GOT3 (cell line): ENCODE data around the gene TAS2R41.
"Not testable (repeated sequence)": the region's sequence is repeated elsewhere in the genome, so short reads cannot be mapped to it uniquely, and the experiment has no call there.

Experiments
- DNase-seq: peaks from one replicate; lab custom pipeline; 2025; ENCODE audit warnings: mixed read lengths; lab: John Stamatoyannopoulos, UW

The TAS2R41 gene

DNA sequence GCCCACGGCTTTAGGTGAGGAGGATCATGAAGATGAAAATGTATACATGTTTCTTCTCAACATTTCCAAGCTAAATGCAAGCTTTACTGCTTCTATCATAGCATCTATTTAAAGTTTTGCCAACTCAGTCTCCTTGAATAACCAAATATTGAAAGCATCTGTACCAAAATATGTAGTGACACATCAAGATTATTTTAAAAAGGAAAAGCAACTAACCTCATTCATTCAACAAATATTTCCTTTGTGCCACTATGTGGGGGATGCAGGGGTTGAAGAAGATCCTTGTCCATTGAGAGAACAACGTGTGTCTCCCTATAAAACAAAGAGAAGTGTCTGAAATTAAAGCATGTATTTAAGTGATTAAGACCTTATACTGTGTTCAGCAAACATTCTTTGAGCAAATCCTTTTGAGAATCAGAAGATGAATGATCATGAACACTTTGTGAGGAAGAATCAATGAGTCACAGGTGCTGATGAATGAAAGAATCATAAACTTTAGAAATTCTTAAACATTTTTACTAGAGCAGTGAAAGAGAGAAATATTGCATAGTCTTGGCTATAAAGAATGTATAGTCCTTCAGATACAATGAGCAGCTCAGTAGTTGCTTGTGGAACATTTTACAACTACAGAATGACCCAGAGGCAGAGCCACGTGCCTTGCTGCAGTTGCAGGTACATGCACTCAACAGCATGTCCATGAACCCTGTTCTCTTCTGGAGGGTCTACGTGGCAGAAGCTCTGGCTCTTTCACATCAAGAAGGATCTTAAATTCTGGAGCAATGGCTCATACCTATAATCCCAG, 20.5 kb upstream of the TAS2R41 start:
- DNase-seq, result no peak

DNA sequence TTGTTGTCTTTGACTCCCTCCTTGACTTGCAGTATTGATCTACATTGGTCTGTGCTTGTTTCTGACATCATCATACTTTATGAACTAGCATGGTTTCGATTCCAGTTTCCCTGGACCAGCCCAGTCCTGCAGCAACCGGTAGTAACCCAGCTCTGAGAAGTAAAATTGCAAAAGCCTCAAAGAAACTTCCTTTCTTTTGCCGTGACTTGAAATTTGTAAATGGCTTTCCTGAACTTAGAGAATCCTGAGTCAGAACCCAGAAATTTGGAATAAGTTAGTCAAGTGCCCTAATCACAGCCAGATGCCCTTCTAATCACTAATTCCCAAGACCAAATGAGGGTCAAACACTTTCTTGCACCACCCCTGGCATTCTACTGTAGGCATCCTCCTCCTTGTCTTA, 19.4 kb upstream of the TAS2R41 start:
- no peak for DNase-seq

DNA sequence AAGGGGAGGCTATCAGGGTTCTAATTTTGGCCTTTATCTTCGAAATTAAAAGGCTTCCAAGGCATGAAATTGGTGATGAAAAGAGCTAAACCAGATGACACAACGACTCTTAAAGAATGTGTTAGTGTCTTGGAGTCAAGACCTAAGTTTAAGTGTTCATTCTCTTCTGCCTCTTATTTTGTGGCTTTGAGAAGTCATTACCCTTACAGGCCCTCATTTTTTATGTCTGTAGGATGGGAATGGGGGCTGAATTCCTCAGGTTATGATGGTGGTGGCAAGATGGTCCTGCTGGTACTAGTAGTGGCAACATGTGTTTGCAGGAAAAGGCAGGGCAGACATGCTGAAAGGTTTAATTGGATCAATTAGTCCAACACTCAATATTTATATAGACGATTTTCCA, 19.0 kb upstream of the TAS2R41 start:
- no peak for DNase-seq

DNA sequence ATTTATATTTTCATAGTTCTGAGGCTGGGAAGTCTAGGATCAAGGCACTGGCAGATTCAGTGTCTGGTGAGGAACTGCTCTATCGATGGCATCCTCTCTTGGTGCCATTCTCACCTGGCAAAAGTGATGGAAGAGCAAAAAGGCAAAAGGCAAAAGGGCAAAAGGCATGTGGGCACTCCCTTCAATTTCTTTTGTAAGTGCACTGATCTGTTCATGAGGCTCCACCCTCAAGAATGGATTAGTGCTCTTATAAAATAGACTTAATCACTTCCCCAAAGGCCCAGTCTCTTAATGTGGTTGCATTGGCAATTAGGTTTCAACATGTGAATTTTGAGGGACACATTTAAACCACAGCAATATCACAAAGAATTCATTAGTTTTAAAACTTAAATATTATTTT, 18.3 kb upstream of the TAS2R41 start:
- DNase-seq, result no peak

DNA sequence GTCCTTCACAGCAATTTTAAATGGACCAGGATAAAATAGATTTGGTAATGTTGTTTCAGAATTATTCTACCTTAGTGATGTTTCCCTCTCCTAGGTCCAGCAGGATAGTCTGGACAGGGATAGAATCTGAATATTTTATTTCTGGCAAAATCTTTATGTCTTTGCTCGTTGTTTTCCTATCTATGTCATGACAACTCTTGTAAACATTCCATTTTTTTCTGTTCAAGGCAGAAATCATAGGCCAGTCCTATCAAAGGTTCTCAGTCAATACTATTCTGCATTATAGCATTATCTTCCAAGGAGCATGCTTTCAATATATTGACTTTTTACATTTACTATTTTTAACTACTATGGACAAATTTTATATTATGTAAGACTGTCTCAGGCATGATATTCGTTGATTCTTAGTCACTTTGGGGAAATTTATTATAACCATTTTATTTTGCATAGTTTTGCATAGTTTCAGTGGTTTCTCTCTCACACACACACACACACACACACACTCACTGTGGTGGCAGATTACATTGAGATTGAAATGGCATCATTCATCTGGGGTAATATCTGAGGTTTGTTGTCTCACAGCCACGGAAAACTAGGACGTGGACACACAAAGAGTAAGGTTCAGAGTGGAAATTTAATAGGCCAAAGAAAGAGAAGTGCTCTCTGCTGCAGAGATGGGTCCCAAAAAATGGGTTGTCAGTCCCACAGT, 17.2 kb upstream of the TAS2R41 start:
- DNase-seq, result no peak

DNA sequence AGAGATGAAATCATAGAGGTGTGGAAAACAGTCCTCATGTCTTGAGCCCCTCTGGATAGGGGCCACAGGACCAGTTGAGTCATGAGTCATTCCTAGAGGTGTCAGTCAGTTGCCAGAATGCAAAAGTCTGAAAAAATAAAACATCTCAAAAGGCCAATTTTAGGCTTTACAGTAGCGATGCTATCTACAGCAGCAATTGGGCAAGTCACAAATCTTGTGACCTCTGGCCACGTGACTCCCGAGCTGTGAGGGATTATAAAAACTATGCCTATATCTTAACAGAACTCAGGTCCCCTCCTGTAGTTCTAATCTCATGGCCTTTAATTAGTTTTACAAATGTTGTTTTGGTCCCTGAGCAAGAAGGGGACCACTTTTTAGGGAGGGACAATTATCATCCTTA, 15.6 kb upstream of the TAS2R41 start:
- no peak for DNase-seq

DNA sequence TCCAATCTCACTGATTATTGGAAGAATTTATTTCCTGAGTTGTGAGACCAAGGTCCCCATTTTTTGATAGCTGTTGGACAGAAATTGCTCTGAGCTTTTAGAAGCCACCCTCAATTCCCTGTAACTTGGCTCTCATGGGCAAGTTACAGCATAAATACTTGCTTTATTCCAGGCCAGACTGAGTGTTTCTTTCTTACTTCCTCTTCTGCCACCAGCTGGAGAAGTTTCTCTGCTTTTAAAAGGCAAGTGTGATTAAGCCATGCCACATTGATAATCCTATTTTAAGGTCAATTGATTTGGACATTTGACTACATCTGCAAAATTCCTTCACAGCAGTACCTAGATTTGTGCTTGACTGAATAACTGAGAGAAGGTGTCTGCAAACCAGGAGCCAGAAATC, 14.1 kb upstream of the TAS2R41 start:
- DNase-seq, result no peak

DNA sequence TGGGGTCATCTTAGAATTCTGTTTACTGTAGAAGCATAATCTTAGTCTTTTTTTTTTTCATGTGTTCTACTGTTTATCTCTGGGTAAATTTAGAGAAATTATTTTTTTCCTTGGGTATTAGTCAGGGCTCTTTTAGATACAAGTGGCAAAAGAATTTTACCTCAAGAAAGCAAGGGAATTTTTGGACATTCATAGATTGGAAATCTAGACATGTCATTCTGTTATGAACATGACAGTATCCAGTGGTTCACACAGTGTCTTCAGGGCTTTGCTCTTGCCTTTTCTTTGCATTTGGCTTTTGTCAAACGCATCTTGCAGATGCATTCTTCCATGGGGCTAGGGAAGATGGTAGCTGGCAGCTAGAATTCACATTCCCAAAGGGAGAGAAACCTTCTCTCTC, 13.7 kb upstream of the TAS2R41 start:
- no peak for DNase-seq

DNA sequence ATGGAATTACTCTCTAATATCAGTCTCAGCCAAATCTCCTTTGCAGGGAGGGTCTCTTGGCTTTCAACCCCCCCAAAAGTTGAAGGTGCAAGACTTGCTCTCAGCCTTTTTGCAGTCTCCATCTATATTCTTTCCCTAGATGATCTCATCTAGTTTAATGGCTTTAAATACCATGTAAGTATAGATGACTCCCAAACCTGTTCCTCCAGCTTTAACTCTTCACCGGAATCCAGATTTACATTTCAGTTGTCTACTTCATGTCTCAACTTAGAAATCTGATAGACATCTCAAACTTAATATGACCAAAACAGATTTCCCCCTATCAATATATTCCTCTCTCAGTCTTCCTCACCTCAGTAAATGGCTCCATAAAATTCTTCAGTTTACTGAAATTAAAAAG, 9.9 kb upstream of the TAS2R41 start:
- no peak for DNase-seq

DNA sequence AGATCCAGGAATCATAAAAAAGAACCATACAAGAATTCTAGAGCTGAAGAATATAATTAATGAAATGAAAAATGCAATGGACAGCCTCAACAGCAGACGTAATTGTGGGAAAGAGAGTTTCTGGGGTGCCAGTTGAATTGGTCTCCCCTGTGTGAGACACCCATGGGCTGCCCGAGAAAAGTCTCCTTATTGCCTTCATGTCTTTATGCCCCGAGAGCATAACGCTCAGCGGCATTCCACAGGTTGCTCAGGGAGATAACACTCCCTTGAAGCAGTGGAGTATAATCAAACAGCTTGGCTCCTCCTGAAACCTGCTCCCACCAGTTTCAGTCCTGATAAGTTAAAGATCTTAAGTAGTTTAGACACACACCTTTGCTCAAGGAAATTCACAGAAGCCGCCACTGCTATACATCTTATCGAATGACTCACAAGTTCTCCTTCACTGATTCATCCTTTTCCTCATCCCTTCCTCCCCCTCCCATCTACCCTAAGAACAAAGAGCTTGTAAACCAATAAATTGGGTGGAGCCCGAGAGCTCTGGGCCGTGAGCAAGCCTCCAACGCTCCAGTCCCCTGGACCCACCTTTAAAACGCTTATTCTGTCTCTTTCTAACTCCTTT, 5.5 kb upstream of the TAS2R41 start:
- DNase-seq, result not testable (repeated sequence)

DNA sequence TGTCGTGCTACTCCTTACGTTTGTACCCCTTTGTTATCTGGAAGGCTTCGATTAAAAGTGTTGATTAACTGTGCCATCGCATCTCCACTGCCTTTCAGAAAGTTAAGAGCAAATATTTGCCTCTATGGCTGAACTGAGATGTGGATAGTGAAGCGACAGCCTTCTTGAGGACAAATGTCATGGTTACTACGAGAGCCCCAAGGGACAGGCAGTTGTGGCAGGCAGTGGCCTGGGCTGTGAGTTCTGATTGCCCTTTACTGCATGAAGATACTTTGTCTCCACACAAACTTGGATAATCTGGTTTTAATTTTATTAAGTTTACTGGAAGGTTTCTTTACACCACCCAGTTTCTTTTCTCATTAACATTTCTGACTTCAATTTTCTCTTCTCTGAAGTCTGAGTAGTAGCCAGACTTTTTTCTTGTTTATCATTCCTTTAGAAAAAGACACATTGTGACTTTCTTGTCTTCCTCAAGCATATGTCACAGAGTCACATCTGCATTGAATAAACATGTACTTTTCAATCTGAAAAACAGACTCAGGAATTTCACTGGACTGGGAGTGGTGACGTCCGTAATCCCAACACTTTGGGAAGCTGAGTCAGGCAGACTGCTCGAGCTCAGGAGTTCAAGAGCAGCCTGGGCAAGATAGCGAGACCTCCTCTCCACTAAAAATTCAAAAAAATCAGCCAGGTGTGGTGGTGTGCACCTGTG, 1.5 kb downstream of the TAS2R41 start:
- DNase-seq, result no peak

DNA sequence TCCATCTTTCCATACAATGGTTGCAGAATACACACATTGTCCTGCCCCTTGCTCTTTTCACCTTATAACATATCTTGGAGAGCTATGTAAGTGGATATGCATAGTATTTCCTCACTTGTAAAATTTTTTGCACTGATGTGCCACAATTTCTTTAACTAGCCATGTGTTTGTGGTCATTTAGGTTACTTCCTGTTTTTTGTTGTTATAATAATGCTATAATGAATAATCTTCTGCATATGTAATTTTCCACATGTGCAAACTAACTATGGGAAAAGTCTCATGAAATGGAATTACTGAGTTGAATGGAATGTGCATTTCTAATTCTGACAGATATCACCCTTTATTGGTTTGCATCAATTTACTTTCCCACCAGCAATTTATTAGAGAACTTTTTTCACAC, 2.8 kb downstream of the TAS2R41 start:
- no peak for DNase-seq

DNA sequence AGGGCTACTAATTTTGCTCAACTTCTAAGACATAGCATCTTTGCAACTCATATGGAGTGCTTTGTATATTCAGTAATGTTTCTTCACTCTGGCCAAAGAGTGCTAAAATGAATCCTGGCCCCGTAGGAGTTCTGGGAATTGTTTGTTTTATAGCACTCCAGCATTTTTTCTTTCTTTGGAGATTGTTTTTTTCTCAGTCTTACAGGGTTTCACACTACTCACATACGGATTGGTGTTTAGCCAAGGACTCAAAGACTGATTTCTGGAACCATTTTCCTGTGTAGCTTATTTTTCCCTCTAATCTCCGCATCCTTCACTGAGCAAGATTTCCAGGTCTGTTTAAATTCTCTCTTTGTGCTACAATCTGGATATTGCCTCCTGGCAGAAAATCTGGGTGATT, 6.4 kb downstream of the TAS2R41 start:
- DNase-seq, result no peak

DNA sequence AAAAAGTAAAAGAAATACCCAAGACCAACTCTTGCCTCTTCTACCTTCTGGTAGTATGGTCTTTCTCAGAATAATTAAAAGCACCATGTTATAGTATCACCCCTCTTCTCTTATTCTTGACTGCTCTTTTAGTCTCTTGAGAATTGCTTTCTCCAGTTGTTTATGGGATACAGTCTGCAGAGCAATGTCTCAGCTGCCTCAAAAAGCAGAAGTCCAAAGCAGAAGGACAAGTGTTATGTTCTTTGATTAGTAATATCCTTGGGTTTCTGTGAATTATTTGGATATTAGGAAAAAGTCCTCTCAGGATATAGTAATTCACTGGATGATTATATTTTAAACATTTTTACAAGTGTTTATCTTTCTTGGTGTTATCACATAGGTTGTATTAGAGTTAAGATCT, 7.4 kb downstream of the TAS2R41 start:
- no peak for DNase-seq

DNA sequence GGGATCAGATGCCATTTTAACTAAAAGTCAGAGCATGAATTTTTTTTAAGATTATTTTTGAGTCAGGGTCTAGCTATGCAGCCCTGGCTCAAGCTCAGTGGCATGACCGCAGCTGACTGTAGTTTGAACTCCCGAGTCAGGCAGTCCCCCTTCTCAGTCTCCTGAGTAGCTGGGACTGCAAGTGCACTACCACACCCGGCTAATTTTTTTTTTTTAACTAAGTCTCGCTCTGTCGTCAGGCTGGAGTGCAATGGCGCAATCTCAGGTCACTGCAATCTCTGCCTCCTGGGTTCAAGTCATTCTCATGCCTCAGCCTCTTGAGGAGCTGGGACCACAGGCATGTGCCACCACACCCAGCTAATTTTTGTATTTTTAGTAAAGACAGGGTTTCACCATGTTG, 7.8 kb downstream of the TAS2R41 start:
- no peak for DNase-seq

DNA sequence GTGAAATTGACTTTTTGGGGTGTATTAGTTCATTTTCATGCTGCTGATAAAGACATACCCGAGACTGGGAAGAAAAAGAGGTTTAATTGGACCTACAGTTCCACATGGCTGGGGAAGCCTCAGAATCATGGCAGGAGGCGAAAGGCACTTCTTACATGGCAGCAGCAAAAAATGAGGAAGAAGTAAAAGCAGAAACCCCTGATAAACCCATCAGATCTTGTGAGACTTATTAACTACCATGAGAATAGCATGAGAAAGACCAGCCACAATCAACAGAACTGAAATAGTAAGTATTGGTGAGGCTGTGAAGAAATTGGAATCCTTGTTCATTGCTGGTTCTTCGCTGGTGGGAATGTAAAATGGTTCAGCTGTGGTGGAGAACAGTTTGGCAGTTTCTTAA, 8.6 kb downstream of the TAS2R41 start:
- not testable (repeated sequence) for DNase-seq

DNA sequence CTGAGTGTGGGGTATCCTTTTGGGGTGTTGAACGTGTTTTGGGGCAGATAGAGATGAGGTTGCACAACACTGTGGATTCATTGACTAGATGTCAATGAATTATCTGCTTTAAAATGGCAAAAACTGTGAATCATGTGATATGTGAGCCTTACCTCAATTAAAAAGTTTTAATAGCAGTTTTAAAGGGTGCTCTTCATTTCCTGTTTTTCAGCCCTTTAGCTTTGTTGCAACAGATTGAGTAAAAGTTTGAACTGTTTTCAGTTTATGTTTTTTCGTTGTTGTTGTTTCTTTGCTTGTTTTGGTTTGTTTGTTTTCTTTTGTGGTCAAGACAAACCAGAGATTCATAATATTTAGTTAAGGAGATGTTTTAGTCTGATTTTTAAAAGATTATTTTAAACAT, 9.4 kb downstream of the TAS2R41 start:
- no peak for DNase-seq

DNA sequence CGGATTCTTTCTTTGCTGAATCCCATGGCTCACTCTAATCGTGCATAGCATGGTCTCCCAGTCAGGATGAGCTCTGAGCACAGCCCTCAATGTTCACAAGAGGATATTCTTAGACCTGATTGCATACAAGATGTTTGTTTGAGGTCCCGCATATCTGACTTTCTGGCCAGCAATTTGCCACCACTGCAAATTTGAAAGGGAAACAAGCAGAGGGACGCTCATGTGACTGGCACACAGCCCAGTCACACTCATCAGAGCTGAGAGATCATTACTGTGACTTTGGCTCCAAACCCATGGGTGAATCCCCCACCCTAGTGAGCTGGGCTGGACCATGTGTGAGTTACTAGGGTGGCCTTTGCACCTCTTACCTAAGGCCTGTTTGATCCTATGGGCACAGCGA, 9.9 kb downstream of the TAS2R41 start:
- DNase-seq, result no peak

DNA sequence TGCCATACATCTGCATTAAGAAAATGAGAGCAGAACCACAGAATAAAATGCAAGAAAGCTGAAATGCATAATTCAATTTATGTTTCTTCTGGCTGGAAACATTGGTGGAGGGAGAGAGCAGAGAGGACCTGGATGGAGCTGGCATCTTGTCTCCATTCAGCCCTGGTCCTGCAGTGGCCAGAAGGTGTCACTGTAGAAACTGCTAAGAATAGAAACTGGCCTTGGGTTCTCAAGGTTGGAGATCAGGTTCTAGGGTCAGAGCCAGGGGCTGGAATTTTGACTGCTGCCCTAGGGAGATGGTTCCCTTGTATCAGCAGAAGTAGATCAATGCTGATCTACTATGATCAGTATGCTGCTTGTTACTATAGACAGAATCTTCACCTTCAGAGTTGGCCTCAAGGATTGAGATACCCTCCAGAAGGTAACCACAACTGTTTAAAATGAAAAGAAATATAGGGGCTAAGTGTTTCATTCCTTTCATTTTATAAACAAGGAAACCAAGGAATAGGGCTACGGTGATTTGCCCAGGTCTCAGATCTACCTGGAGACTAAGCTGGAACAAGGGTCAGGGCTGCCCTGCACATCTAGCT, 13.1 kb downstream of the TAS2R41 start:
- DNase-seq, result no peak

DNA sequence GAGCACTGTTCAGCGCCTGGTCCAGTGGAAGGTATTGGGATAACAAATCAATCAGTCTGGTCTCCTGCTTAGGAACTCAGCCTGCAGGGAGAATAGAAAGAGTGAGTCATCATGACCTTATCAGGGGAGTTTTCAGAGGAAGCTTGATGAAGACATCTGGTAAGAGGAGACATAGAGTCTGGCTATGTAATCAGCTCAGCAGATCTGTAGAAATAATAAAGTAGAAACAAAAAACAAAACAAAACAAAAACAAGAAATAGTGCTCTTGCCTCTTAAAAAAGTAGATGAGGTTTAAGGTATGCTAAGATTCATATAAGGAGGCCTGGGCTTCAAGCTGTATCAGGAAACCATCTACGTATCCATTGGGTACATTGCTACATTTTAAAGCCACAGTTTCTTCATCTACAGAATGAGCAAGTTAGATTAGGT, 14.4 kb downstream of the TAS2R41 start:
- no peak for DNase-seq

DNA sequence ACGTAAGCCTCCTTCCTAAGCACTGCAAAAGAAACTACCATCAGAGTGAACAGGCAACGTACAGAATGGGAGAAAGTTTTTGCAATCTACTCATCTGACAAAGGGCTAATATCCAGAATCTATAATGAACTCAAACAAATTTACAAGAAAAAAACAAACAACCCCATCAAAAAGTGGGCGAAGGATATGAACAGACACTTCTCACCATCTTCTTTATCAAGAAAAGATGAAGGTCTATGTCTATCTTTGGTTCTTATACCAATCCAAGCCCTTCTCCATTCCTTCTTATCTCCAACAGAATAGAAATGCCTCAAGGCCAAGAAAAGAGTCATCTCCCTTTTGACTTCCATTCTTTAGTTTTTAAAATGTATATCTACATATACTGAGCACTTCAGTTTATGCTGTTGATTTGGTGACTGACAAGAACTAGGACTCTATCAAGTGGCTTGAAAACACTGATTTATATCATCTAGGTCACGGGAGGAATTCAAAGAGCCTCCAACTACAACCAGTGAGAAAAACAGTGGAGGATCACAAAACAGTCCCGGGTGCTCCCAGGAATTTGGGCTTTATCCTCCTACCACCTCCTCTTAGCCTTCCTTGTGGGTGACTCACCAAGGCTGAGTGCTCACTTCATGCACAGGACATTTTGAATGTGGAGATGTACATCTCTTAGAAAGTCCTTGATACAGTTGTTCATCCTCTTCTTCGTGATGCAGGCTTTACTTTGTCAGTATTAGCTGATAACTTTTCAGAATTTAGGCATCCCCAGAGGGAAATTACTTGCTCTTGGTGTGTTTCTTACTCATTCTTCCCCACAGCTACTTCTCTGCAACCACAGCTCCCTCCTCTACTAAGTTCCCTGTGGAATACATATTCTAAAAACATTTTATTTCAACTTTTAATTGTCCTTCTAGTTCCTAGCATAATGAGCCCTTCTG, 15.4 kb downstream of the TAS2R41 start:
- no peak for DNase-seq
